ENCODE results near the gene KCP.

GRCh38 chr7:128937271-128937646 is 26.8 kb upstream of the KCP start:
- TF ChIP-seq CTCF (IDR thresholded peaks at IDR 0.05) (no peak), POLR2A (IDR thresholded peaks at IDR 0.05) (no peak), EP300 (IDR thresholded peaks at IDR 0.05) (no peak)

All from ovary (tissue), 3 donors.